VCaP (cell line): ENCODE results near the gene OR10R2.

Source experiments
- H3K27ac ChIP-seq: fragments of 450-650 bp; 2 replicates; pipeline ENCODE4 v1.5.1; 2017
- CTCF ChIP-seq: fragments of 450-650 bp; conservative IDR thresholded peaks from 2 replicates; pipeline ENCODE4 v1.5.1; 2017; ENCODE audit warnings: mild to moderate bottlenecking, moderate library complexity

OR10R2 gene

GRCh38 chr1:158506369-158506987 lies 34.5 kb downstream of the OR10R2 start:
- 0 out of 2 replicates have a peak, but pooled peaks have one; percentile 27 for TF ChIP-seq CTCF
- no peak overlapping the region for H3K27ac ChIP-seq

GRCh38 chr1:158507511-158507910 lies 35.5 kb downstream of the OR10R2 start:
- H3K27ac ChIP-seq, result no peak overlapping the region
- no peak for TF ChIP-seq CTCF

GRCh38 chr1:158509471-158510156 lies 37.6 kb downstream of the OR10R2 start:
- no peak overlapping the region for H3K27ac ChIP-seq
- no peak for TF ChIP-seq CTCF

- H3K27ac ChIP-seq, result no peak overlapping the region
- no peak for TF ChIP-seq CTCF
Observed at GRCh38 chr1:158516966-158517365, 44.9 kb downstream of the OR10R2 start.

GRCh38 chr1:158520021-158520420 lies 48.0 kb downstream of the OR10R2 start:
- TF ChIP-seq CTCF, result no peak
- H3K27ac ChIP-seq, result no peak overlapping the region

- H3K27ac ChIP-seq, result no peak overlapping the region
- TF ChIP-seq CTCF, result no peak
Observed at GRCh38 chr1:158520955-158521665, 49.1 kb downstream of the OR10R2 start.

GRCh38 chr1:158521666-158522058 lies 49.6 kb downstream of the OR10R2 start:
- no peak for TF ChIP-seq CTCF
- H3K27ac ChIP-seq, result no peak overlapping the region
